Measurements from ENCODE around the gene GALT. TPM values are rescaled to one million over a fixed set of nuclear protein-coding genes. Genes with fewer than 3 reads are reported as not detected.

The GALT gene
- total and polyA plus RNA-seq, 2 experiments from 2014 or later = 31.5 to 35.1 TPM

DNA sequence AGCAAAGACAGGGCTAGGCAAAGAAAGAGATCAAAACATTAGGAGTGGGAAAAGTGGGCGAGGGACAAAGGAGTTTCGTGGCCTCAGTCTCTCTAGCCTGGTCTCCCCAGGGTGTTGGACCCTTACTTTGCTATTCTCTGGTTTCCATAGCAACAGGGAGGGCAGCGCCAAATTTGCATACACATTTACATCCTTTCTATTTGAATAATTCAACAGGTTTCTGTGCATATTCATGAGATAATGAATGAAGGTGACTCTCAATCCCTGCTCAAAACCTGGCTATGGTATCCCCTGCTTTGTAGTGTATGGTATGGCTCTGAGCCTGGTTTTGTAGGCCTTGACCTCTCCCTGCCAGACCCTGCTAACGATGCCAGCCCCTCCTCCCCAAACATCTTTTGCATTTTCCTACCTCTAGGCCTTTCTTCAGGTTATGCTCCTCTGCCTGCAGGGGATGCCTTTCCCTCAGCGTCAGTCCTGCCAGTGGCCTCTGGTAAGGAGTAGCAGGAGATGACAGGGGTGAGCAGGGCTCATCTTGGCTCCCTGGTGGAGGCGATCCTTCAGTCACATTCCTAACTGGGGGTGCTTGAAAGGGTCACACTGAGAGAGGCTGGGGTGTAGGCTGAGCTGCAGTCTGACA lies 44.4 kb upstream of the GALT start (continued):
- TF ChIP-seq, protein P1, sequence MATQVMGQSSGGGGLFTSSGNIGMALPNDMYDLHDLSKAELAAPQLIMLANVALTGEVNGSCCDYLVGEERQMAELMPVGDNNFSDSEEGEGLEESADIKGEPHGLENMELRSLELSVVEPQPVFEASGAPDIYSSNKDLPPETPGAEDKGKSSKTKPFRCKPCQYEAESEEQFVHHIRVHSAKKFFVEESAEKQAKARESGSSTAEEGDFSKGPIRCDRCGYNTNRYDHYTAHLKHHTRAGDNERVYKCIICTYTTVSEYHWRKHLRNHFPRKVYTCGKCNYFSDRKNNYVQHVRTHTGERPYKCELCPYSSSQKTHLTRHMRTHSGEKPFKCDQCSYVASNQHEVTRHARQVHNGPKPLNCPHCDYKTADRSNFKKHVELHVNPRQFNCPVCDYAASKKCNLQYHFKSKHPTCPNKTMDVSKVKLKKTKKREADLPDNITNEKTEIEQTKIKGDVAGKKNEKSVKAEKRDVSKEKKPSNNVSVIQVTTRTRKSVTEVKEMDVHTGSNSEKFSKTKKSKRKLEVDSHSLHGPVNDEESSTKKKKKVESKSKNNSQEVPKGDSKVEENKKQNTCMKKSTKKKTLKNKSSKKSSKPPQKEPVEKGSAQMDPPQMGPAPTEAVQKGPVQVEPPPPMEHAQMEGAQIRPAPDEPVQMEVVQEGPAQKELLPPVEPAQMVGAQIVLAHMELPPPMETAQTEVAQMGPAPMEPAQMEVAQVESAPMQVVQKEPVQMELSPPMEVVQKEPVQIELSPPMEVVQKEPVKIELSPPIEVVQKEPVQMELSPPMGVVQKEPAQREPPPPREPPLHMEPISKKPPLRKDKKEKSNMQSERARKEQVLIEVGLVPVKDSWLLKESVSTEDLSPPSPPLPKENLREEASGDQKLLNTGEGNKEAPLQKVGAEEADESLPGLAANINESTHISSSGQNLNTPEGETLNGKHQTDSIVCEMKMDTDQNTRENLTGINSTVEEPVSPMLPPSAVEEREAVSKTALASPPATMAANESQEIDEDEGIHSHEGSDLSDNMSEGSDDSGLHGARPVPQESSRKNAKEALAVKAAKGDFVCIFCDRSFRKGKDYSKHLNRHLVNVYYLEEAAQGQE (IDR thresholded peaks at IDR 0.05; ENCODE audit: unreplicated experiment) = no peak
- TF ChIP-seq EZH2 (IDR thresholded peaks at IDR 0.05; ENCODE audit: low read depth, unreplicated experiment) = no peak
- TF ChIP-seq ZNF331 (CRISPR knock-in tag; IDR thresholded peaks at IDR 0.05; ENCODE audit: low read depth) = no peak
- TF ChIP-seq CREB1 (CRISPR knock-in tag; IDR thresholded peaks at IDR 0.05; ENCODE audit: low read depth) = no peak
- TF ChIP-seq, protein P2, sequence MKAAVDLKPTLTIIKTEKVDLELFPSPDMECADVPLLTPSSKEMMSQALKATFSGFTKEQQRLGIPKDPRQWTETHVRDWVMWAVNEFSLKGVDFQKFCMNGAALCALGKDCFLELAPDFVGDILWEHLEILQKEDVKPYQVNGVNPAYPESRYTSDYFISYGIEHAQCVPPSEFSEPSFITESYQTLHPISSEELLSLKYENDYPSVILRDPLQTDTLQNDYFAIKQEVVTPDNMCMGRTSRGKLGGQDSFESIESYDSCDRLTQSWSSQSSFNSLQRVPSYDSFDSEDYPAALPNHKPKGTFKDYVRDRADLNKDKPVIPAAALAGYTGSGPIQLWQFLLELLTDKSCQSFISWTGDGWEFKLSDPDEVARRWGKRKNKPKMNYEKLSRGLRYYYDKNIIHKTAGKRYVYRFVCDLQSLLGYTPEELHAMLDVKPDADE (IDR thresholded peaks at IDR 0.05) = no peak

DNA sequence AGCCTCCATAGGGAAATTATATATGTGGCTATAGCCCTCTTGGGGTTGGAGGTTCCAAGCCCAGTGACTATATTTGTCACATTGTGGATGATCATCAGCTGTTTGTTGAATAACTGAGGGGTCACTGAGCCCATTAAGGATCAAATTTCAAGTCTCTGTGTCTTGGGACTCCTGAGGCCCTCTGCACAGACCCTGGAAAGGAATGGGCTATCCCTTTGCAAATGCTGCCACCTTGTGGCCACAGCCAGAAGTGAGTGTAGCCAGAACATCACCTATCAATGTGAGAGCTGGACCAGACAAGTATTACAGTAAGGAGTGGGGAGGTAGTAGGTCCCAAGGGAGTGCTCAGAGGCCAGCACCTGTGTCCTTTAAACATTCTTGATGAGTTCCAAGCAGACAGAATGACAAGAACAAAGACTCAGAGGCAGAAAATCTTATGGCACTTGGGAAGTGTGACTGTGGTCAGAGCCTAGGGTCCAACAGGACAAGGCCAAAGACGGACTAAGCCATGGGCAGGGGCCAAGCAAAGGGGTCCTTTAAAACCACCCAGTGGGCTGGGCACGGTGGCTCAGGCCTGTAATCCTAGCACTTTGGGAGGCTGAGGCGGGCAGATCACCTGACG lies 42.8 kb upstream of the GALT start:
- Histone ChIP-seq H3K4me2 (no peak overlapping the region), H3K27me3 (ENCODE audit: insufficient read depth) (no peaks in the 10 kb centered on the region), H3K9me2 (ENCODE audit: insufficient read depth) (no peaks in the 10 kb centered on the region), H3K36me3 (ENCODE audit: insufficient read depth) (no peaks in the 10 kb centered on the region), H3K4me1 (ENCODE audit: insufficient read depth) (no peaks in the 10 kb centered on the region), H3K4me3 (no peak overlapping the region), H3K27ac (ENCODE audit: low read depth) (no peak overlapping the region), H3K79me2 (replicated peaks; ENCODE audit: insufficient read depth) (no peaks in the 10 kb centered on the region), H2AFZ (no peak overlapping the region), H4K20me1 (replicated peaks; ENCODE audit: insufficient read depth) (no peaks in the 10 kb centered on the region), H3F3A (replicated peaks; ENCODE audit: low read depth) (no peaks in the 10 kb centered on the region)
- DNase-seq (ENCODE audit: low spot score) = peak; percentile 90
- Mint-ChIP-seq H3K27ac (no peak overlapping the region), H3K27me3 (ENCODE audit: insufficient read depth, low read depth, poor library complexity) (peaks cover 6% of the 10 kb centered on the region), H3K4me3 (no peak overlapping the region), H3K36me3 (ENCODE audit: low read depth) (no peaks in the 10 kb centered on the region), H3K4me1 (peaks cover 13% of the 10 kb centered on the region), H3K9me3 (no peaks in the 10 kb centered on the region; the same call in 2 of the 3 replicates)
- TF ChIP-seq, protein P2 (IDR thresholded peaks at IDR 0.05) = no peak
- TF ChIP-seq POLR2AphosphoS5 (IDR thresholded peaks at IDR 0.05; ENCODE audit: low read depth) (no peak), CREB1 (CRISPR knock-in tag; IDR thresholded peaks at IDR 0.05; ENCODE audit: low read depth) (no peak), ZNF331 (CRISPR knock-in tag; IDR thresholded peaks at IDR 0.05; ENCODE audit: low read depth) (no peak), JUNB (IDR thresholded peaks at IDR 0.05; ENCODE audit: unreplicated experiment) (no peak), EZH2 (IDR thresholded peaks at IDR 0.05; ENCODE audit: low read depth, unreplicated experiment) (no peak)
- TF ChIP-seq, protein P1 (IDR thresholded peaks at IDR 0.05; ENCODE audit: unreplicated experiment) = no peak
- TF ChIP-seq, protein P3, sequence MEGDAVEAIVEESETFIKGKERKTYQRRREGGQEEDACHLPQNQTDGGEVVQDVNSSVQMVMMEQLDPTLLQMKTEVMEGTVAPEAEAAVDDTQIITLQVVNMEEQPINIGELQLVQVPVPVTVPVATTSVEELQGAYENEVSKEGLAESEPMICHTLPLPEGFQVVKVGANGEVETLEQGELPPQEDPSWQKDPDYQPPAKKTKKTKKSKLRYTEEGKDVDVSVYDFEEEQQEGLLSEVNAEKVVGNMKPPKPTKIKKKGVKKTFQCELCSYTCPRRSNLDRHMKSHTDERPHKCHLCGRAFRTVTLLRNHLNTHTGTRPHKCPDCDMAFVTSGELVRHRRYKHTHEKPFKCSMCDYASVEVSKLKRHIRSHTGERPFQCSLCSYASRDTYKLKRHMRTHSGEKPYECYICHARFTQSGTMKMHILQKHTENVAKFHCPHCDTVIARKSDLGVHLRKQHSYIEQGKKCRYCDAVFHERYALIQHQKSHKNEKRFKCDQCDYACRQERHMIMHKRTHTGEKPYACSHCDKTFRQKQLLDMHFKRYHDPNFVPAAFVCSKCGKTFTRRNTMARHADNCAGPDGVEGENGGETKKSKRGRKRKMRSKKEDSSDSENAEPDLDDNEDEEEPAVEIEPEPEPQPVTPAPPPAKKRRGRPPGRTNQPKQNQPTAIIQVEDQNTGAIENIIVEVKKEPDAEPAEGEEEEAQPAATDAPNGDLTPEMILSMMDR (conservative IDR thresholded peaks at IDR 0.05; ENCODE audit: low read depth in 2 of 2) = peak; percentile 99
- peak; percentile 93 for ATAC-seq
